ENCODE data around the gene STX18. TPM values are rescaled to one million over a fixed set of nuclear protein-coding genes. Genes with fewer than 3 reads are reported as not detected.

Gene STX18
- total RNA-seq, 1 experiment from 2014 or later: 36.5 TPM

GRCh38 chr4:4440333-4441061 lies 101.4 kb downstream of the STX18 start:
- peaks cover 22% of the 10 kb centered on the region for H3K4me1 ChIP-seq
- no TSS peak for BruUV-seq (replicated peaks)
- ChIA-PET POLR2A (no interaction called here), CTCF (no interaction called here)
- H3K27me3 ChIP-seq (replicated peaks; ENCODE audit: control insufficient read depth, insufficient read depth, low read length): no peaks in the 10 kb centered on the region
- no peak overlapping the region for H3K4me3 Mint-ChIP-seq (ENCODE audit: unreplicated experiment)
- no peak for DNase-seq
- intact Hi-C loops (cut with micrococcal nuclease; ENCODE audit: unreplicated experiment): no loop called here
- H3K4me1 Mint-ChIP-seq (ENCODE audit: low read depth, unreplicated experiment): peaks cover 8% of the 10 kb centered on the region
- H3K27me3 Mint-ChIP-seq (ENCODE audit: insufficient read depth, unreplicated experiment): no peaks in the 10 kb centered on the region
- peaks cover 5% of the 10 kb centered on the region for H3K36me3 Mint-ChIP-seq (ENCODE audit: insufficient read depth, unreplicated experiment)
- no peaks in the 10 kb centered on the region for H3K9me3 Mint-ChIP-seq (ENCODE audit: unreplicated experiment)
- no peaks in the 10 kb centered on the region for H3K9me3 ChIP-seq
- no peak overlapping the region for H3K27ac Mint-ChIP-seq (ENCODE audit: unreplicated experiment)
- no peak for TF ChIP-seq CTCF (IDR thresholded peaks at IDR 0.05; ENCODE audit: insufficient read depth in 1 of 2, low read depth in 1 of 2, low read length in 1 of 2, severe bottlenecking in 1 of 2, unreplicated experiment in 1 of 2)
- no peak overlapping the region for H3K4me3 ChIP-seq (ENCODE audit: low read depth, low read length)
- no peaks in the 10 kb centered on the region; the same call in 1 of the 2 replicates for H3K36me3 ChIP-seq (ENCODE audit: control insufficient read depth, insufficient read depth, low read length)

- H3K9me3 ChIP-seq: no peaks in the 10 kb centered on the region
- no peak overlapping the region for H3K4me3 Mint-ChIP-seq (ENCODE audit: unreplicated experiment)
- no peak overlapping the region for H3K27ac Mint-ChIP-seq (ENCODE audit: unreplicated experiment)
- intact Hi-C loops (cut with micrococcal nuclease; ENCODE audit: unreplicated experiment): no loop called here
- no peaks in the 10 kb centered on the region; the same call in 1 of the 2 replicates for H3K36me3 ChIP-seq (ENCODE audit: control insufficient read depth, insufficient read depth, low read length)
- POLR2A ChIA-PET: no interaction called here
- no TSS peak for BruUV-seq (replicated peaks)
- no peak overlapping the region for H3K4me3 ChIP-seq (ENCODE audit: low read depth, low read length)
- no peak for DNase-seq
- H3K27me3 Mint-ChIP-seq (ENCODE audit: insufficient read depth, unreplicated experiment): no peaks in the 10 kb centered on the region
- no peak for TF ChIP-seq CTCF (IDR thresholded peaks at IDR 0.05; ENCODE audit: insufficient read depth in 1 of 2, low read depth in 1 of 2, low read length in 1 of 2, severe bottlenecking in 1 of 2, unreplicated experiment in 1 of 2)
- peaks cover 5% of the 10 kb centered on the region for H3K36me3 Mint-ChIP-seq (ENCODE audit: insufficient read depth, unreplicated experiment)
- H3K9me3 Mint-ChIP-seq (ENCODE audit: unreplicated experiment): no peaks in the 10 kb centered on the region
- peaks cover 8% of the 10 kb centered on the region for H3K4me1 Mint-ChIP-seq (ENCODE audit: low read depth, unreplicated experiment)
- CTCF ChIA-PET: no interaction called here
- no peaks in the 10 kb centered on the region for H3K27me3 ChIP-seq (replicated peaks; ENCODE audit: control insufficient read depth, insufficient read depth, low read length)
- peaks cover 20% of the 10 kb centered on the region for H3K4me1 ChIP-seq
Observed at GRCh38 chr4:4439782-4440181, 102.1 kb downstream of the STX18 start.

- Mint-ChIP-seq H3K9me3 (ENCODE audit: unreplicated experiment) (no peaks in the 10 kb centered on the region), H3K36me3 (ENCODE audit: insufficient read depth, unreplicated experiment) (peaks cover 5% of the 10 kb centered on the region), H3K4me3 (ENCODE audit: unreplicated experiment) (no peak overlapping the region), H3K4me1 (ENCODE audit: low read depth, unreplicated experiment) (peaks cover 8% of the 10 kb centered on the region), H3K27ac (ENCODE audit: unreplicated experiment) (no peak overlapping the region), H3K27me3 (ENCODE audit: insufficient read depth, unreplicated experiment) (no peaks in the 10 kb centered on the region)
- no peak overlapping the region for H3K4me3 ChIP-seq (ENCODE audit: low read depth, low read length)
- no peak for TF ChIP-seq CTCF (IDR thresholded peaks at IDR 0.05; ENCODE audit: insufficient read depth in 1 of 2, low read depth in 1 of 2, low read length in 1 of 2, severe bottlenecking in 1 of 2, unreplicated experiment in 1 of 2)
- ChIA-PET CTCF (no interaction called here), POLR2A (no interaction called here)
- BruUV-seq (replicated peaks): no TSS peak
- H3K9me3 ChIP-seq: no peaks in the 10 kb centered on the region
- intact Hi-C loops (cut with micrococcal nuclease; ENCODE audit: unreplicated experiment): no loop called here
- no peak for DNase-seq
- H3K27me3 ChIP-seq (replicated peaks; ENCODE audit: control insufficient read depth, insufficient read depth, low read length): no peaks in the 10 kb centered on the region
- H3K4me1 ChIP-seq: peaks cover 12% of the 10 kb centered on the region
- H3K36me3 ChIP-seq (ENCODE audit: control insufficient read depth, insufficient read depth, low read length): no peaks in the 10 kb centered on the region; the same call in 1 of the 2 replicates
Observed at GRCh38 chr4:4438891-4439290, 103.0 kb downstream of the STX18 start.
